Measurements from ENCODE around the gene DDHD1.
"Not testable (repeated sequence)": the region's sequence is repeated elsewhere in the genome, so short reads cannot be mapped to it uniquely, and the experiment has no call there.

The DDHD1 gene

DNA sequence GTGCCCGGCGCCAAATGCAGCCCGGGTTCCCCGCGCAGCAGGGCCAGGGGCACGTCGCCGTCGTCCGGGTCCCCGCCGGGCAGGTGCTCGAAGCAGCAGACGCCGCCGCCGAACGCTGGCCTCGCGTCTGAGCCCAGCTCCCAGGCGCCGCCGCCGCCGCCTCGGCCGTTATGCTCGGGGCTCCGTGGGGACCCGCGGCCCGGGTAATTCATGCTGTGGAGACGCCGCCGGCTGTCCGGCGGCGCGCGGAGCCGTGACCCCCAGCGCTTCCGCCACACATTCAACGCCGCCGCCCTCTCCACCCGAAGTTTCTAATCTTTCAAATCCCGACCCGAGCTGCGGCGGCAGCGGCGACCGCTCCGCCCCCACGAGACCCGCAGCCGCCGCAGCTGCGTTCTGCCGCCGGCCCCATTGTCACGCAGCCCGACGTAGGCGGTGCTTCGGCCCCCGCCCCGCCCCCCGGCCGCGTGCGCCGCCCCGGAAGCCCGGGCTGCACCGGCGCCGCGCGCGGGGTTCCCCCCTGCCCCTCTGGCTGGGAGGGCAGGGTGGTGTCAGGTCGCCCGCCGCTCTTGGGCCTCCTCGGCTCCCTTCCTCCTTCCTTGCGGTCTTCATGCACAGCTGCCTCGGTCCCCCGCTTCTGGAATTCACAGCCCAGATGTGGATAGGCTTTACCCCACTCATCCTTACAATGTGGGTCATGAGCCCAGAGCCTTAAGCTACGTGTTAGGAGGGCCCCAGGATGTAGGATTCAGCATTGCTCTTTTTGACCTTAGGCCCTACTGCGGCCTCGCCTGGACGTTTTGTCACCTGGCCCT is at the start of gene DDHD1:
TSS of gene DDHD1 (minus strand) at position 437 of the 815 bp plus-strand sequence. CDS start at position 212, 225 bp downstream.
- DNase-seq (ENCODE audit: low read depth) = peak; percentile 82

DNA sequence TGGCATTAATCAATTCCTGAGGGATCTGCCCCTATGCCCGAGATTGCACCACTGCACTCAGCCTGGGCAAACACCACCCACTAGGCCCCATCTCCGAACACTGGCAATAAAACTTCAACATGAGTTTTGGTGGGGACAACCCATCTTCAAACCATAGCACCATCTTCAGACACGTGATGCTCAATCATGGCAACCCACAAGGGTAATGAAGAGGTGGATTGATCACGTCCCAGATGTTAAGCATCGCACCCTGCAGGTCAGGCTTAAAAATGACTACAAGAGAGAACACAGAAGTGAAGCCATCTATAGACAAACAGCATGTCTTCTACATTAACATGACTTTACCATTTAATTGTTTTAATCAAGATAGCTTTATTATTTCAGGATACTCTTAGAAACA is 42.8 kb upstream of the DDHD1 start:
- no peak for DNase-seq (ENCODE audit: low read depth)

DNA sequence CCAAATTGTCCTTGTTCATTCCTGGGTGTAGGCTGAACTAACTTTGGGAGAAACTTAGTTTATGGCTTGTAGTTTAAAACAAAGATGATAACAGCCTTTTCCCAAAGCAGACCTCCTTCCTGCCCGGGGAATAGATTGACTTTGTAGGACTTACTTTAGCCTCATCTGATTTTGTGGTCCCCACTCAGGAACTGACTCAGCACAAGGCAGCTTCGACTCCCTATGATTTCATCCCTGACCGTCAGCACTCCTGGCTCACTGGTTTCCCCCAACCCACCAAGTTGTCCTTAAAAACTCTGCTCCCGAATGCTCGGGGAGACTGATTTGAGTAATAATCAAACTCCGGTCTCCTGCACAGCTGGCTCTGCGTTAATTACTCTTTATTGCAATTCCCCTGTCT is 40.1 kb upstream of the DDHD1 start:
- no peak for DNase-seq (ENCODE audit: low read depth)

DNA sequence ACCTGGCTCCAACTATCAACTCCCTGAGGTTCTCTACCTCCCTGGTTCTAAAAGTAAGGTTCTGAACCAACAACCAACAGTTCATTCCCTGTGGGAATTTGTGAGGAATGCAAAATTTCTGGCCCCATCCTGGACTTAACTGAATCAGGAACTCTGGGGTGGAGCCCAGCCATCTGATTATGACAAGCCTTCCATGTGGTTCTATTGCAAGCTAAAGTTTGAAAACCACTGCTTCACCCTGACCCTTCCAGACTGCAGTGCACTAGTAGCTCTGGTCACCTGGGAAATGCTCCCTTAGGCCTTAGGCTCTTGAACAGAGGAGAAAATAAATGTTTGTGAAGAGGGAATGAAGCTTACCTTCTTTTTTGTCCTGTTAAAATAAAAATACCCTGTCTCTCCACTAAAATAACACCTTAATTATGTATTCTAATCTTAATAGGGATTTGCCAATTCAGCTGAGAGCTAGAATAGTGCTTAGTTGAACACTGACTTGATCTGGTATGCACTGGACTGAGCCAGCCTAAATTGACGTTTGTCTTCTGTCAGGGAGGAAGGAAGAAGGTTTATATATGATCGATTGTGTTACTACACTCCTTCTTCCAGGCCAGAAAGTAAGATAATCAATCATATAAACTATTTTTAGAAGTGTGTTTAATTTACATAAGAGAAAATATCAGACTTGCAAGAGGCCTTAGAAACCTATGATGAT is 39.1 kb upstream of the DDHD1 start:
- no peak for DNase-seq (ENCODE audit: low read depth)

DNA sequence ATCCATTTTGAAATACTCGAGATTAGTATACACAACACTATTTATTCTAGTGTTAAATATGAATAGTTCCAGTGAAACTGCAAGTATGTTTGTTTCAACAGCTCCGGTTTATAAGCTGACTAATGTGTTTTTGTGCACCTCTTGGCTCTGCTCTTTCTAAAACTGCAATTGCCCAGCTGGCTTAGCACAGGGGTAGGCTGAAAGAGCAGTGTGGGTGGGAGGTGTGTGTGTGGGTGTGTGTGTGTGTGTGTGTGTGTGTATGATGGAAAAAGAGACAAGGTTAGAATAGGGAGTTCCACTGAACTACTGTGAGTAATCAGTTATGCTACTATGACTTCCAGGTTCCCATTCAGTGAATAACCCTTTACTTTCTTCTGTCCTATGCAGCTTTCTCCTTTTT is 37.8 kb upstream of the DDHD1 start:
- DNase-seq (ENCODE audit: low read depth) = no peak

DNA sequence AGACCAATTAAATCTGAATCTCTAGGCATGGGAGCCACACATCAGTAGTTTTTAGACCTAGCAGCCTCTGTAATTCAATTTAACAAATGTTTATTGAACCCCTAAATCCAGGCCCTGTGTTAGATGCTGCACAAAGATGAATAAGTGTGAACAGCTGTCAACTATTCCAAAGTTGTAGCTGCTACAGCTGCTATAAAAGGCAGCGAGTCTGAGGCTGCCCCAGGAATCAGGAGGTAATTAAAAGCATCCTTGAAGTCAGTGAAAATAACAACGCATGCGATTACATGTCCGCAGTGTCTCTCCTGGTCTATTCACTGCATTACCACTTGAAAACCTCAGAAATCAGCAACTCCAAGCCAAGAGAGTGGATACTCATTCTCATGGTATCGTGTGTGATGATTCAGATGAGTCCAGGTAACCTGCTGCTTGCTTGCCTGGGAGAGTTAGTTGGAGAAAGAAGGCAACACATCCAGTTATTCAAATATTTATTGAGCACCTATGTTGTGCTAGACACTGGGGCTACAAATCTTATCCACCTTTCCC is 34.9 kb upstream of the DDHD1 start:
- DNase-seq (ENCODE audit: low read depth) = no peak

DNA sequence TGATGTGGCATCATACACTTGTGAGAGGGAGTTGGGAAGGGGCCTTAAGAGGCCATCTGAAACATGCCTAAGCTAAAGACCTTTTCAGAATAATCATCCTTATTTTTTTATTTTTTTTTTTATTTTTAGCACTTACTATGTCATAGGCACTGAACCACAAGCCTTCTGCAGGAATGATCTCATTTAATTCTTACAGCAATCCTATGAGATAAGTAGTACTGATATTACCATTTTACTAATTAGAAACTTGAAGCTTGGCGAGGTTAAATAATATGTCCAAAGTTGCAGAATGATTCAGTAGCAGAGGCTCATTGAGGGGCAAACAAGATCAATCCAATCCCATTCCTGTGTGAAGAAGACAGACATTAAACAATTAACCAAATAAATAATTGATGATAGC is 33.4 kb upstream of the DDHD1 start:
- DNase-seq (ENCODE audit: low read depth) = no peak

DNA sequence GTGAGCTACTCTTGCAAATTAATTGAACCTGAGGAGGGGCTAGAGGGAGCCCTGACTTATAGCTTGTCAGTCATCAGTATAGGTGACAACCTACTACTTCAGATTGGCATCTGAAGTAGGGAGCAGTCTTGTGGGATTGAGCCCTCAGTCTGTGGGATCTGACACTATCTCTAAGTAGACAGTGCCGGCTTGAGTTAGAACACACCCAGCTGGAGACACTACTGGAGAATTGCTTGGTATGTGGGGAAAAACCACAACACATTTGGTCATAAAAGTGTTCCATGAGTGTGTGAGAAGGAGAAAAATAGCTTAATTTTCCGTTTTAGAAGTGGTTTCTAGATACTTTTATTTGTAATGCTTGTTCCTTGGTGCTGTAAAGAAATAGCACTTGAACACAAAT is 30.5 kb upstream of the DDHD1 start:
- DNase-seq (ENCODE audit: low read depth) = no peak

DNA sequence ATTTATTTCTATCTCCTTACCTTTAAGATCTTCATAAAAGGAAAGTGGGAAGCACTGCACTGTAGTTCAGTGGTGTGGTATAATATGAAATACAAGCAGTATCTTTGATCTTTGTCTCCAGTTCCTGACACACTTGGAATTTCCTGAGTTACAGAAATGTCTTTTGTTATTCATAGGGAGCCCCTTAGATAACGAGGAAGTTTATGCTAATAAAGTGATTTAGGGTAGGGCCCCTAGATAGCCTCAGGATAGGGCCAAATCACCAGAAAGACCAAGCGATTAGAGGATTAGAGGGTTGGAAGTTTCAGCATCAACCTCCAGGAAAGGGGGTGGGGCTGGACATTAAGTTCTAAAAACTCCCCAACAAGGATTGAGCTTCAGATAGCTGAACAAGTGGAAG is 29.9 kb upstream of the DDHD1 start:
- no peak for DNase-seq (ENCODE audit: low read depth)

DNA sequence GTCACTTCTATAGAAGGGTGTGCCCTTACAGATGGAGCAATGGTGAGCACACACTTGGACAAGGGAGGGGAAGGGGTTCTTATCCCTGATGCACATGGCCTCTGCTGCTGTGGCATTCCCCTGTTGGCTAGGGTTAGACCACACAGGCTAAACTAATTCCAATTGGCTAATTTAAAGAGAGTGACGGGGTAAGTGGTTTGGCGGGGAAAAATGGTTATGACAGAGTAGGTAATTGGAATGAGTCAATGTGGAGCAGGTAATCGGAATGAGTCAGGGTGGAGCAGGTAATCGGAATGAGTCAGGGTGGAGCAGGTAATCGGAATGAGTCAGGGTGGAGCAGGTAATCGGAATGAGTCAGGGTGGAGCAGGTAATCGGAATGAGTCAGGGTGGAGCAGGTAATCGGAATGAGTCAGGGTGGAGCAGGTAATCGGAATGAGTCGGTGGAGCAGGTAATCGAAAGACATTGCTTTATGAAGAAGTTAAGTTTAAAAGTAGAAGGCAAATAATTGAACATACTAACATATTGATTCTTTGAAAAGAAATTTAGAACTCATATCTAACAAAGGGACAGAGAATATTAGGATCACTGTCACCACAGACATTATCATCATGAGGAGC is 28.4 kb upstream of the DDHD1 start:
- DNase-seq (ENCODE audit: low read depth) = not testable (repeated sequence)

DNA sequence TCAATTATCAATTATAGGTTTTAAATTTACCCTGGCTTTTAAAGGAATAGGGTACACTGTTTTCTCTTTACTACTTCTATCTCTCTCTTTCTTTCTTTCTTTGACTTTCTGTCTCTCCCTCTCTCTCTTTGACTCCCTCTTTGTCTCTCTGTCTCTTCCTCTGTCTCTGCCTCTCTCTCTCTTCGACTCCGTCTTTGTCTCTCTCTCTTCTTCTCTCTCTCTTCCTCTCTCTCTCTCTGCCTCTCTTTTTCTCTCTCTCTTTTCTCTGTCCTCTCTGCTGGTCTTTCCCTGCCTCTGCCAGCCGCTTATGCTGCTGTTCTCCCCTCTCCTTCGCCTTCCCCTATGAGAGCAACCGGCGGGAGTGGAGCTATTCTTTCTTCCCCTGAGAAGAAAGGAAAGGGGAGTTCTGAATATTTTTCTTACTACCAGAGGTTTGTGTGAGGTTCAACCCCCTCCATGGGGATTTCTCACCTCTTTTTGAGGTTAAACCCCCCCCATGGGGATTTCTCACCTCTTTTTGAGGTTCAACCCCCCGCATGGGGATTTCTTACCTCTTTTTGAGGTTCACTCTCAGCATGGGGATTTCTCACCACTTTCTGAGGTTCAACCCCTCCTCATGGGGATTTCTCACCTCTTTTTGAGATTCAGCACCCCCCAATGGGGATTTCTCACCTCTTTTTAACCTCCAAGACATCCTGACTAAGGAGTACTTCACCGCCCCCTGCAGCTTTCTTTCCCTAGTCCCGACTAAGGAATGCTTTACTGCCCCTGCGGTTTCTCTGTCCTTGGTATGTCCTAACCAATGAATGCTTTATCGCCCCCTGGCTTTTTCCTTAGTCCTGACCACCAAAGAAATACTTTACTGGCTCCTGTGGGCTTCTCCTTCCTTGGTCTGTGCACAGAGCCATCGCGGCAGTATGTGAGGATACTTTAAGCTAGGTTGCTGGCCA is 27.4 kb upstream of the DDHD1 start:
- DNase-seq (ENCODE audit: low read depth) = no peak

DNA sequence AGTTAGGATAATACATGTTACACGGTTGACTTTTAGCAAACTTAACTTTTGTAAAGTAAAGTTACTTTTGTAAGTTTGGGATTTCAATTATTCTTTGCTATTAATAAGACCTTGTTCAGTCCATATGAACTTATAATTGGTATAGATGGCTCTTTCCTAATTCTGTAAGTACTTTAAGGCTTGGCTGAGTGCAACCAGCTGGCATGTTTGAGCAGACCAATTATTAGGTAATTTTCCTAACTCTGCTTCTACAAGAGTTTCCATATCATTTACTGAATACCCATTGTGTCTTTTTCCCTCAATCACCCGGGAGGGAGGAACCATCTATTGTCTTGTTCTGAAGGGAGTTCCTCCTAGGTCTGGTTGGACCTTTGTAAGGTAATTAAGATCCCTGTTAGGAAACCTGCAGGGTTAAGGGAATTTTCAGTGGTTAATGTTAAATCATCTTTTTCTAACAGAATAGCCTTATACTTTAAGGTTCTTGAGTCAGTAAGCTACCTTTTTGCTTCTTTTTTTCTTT is 26.4 kb upstream of the DDHD1 start:
- DNase-seq (ENCODE audit: low read depth) = not testable (repeated sequence)

DNA sequence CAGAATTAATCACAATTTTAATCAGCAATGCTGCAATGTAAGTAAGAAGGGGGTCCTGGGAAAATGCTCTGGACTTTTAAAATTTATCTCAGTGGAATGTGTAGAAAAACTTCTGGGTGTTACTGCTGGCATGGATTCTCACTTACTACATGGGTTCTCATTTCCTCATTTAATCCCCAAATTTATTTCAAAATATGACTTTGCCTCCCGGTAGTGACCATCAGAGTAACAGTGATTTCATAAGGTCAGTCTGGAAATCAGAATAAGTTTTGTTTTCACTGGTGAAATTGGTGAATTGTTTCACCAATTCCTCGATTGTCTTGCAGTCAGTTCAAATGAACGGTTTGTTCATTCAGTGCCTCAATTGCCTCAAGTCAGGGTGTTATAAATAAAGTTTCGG is 22.3 kb upstream of the DDHD1 start:
- no peak for DNase-seq (ENCODE audit: low read depth)

DNA sequence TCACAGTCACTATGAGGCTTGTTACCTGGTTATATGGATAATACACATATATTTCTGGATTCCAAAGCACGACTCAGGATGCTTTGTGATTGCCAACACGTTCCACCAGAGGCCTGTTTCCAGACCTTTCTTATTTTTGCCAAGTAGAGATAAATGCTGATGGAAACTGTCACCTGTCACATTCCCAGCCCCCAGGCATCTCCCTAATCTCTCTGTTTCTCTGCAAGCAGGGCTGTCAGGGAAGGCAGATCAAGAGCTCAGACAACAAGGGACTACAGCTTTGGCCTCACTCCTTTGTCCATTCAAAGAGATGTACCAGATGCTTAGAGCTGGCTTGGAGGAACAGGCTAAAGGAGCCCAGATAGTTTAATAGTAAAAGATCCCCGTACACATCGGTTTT is 21.8 kb upstream of the DDHD1 start:
- DNase-seq (ENCODE audit: low read depth) = no peak

DNA sequence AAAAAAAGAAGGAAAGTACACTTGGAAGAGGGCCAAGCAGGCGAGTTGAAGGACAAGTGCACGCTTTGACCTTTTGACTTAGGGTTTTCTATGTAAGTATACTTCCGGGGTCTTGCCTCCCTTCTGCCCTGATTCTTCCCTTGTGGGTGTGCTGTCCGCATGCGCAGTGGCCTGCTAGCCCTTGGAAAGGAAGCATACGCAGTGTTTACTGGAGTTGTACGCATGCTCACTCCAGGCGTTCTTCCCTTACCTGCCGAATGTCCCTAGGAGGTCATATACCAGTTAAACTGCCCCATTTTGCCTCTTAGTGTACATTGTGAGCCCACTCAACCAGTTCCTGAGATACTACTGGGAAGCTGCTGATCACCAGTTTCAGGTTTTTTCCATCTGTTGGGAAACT is 15.7 kb upstream of the DDHD1 start:
- DNase-seq (ENCODE audit: low read depth) = no peak

DNA sequence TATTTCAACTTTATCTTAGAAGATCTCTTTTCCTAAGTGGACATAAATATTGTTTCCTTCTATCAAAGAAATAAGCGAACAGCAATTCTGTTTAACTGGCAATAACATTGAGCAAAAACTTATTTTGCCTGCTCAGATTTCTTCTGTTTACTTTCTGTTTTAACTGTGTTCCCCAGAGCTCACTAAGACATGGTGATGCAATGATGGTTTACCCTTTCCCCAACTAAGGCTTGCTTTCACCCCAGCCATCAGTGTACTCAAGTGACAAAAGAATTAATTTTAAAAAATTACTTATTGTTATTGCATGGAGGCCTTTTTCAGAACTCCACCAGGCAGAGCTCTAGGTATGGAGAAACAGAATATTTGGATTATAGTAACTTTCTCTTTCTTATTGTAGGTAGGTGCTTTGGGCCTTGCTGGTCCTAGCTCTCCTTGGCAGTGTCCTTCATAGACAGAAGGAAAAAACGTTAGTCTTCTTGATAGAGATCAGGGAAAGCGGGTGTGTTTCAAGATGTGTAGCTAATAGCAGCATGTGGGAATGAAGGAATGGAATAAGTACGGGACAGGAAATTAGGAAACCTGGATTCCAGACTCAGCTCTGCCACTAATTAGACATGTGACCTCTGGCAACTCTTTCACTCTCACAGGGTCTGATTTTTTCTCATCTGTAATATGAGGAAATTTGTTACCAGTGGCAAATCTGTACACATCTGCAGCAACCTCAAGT is 14.6 kb upstream of the DDHD1 start:
- no peak for DNase-seq (ENCODE audit: low read depth)

DNA sequence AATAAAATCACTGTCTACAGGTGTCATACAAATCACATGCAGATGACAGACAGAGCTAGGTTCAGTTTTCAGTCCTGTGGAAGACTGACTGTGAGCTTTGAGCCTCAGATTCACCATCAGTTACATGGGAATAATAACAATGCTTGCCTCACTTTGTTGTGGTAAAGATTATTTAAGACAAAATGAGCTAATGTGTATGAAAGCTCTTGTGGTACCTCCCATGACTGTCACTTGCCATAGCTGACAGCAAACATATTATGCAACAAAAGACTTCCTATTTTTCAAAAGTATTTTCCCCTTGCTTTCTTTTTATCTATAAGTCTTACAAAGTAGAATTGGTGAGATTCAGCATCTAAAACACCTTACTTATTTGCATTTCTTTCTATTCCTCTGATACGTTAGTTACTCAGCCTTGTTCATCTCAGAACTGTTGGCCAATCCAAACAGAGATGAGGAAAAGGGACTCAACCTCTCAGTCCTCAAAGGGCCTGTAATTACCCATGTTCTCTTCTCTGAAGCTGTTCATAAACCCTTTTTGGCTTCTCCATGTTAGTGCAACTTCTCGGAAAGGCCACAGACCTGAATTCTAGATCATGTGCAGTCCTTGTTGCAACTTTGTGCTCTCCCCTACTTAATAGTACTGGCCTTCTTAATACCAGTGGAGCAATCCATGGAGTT is 8.8 kb upstream of the DDHD1 start:
- DNase-seq (ENCODE audit: low read depth) = no peak

DNA sequence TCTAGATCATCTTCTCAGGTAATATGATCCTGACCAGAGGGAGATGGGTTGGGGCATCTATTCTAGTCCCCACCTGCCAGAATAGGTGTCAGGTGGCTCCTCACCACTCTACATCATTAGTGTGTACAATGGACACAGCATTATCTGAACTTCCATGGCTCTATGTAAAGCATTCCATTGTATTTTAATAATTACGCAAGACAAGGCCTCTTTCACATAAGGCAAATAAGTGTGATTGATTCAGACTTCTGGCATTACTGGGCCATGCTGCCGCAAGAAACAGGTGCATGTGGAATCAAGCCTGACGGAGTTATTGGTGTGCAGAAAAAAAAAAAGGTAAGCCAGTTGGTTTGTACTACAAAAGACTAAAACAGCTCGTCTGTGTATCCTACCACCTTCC is 3.1 kb upstream of the DDHD1 start:
- no peak for DNase-seq (ENCODE audit: low read depth)

DNA sequence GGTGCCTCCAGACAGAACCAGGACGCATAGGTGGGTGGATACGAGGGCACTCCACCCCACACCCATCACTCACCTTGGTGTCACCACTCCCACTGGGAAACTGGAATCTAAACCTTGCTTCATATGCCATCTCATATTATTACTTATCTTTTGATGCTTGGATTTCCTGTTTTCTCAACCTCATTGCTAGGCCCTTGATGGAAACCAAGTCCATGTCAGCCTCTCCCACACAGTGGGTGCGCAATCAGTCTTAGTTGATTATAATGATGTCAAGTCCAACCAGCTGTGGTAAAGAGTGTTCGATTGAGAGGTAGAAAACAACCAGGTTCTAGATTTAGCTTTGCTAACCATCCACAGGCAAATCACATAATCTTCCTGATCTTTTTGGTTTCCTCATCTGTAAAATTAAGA is 584 bp upstream of the DDHD1 start:
- no peak for DNase-seq (ENCODE audit: low read depth)

DNA sequence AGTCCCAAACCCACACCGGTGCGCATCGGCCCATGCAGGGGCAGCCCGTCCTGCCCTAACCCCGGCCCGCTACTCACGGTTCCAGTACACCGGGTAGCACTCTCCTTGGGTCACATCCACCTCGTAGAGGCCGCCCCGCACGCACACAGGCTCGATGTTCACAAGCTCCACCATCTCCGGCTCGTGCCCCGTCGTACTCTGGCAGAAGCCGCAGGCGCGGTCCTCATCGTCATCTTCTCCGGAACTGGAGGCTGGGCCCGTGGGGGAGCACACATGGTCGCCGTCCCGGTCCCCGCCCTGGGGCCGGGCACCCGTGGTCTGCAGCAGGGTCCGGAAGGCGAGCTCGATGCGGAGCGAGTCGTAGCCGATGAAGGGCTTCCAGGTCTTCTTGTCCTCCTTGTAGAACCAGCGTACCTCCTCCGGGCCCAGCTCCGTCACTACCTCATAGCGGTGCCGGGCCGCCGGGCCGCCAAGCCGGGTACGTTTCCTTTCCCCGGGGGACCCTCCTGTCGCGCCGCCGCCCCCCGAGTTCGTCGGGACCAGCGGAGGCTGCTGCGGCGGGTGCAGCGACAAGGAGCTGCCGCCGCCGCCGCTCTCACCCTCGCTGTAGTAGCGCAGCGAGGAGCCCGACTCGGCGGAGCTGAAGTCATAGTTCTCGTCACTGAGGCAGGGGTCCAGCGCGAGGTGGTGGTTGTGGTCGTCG is 788 bp downstream of the DDHD1 start:
- DNase-seq (ENCODE audit: low read depth) = peak; percentile 53
